WI38 (cell line): ENCODE measurements around the gene CRYBB2.

Source experiments
- H3K4me3 ChIP-seq: 2 replicates; pipeline ENCODE4 v1.5.1; 2011; ENCODE audit warnings: low read depth, mild to moderate bottlenecking, control low read depth, low read length
- TF ChIP-seq, protein P1 (sequence below): IDR thresholded peaks from 2 replicates; pipeline ENCODE4 v1.5.1; 2012; ENCODE audit warnings: low read depth, mild to moderate bottlenecking, control low read depth, low read length

The CRYBB2 gene

DNA sequence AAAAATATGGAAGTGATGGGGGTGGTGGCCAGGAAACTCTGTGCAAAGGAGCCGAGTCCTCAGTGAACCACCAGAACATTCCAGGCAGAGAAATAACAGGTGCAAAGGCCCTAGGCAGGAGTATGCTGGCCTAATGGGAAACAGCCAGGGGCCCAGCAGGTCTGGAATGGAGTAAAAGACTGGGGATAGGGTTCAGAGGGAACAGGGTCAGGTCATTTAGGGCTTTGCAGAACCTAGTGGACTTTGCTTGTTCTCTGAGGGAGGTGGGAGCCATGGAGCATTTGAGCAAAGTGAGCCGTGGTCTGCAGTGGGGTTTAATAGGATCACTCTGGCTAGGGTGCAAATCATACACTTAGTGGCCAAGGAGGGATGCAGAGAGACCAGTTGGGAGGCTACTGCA, 11.1 kb upstream of the CRYBB2 start:
- no peak overlapping the region for H3K4me3 ChIP-seq
- TF ChIP-seq, protein P1, sequence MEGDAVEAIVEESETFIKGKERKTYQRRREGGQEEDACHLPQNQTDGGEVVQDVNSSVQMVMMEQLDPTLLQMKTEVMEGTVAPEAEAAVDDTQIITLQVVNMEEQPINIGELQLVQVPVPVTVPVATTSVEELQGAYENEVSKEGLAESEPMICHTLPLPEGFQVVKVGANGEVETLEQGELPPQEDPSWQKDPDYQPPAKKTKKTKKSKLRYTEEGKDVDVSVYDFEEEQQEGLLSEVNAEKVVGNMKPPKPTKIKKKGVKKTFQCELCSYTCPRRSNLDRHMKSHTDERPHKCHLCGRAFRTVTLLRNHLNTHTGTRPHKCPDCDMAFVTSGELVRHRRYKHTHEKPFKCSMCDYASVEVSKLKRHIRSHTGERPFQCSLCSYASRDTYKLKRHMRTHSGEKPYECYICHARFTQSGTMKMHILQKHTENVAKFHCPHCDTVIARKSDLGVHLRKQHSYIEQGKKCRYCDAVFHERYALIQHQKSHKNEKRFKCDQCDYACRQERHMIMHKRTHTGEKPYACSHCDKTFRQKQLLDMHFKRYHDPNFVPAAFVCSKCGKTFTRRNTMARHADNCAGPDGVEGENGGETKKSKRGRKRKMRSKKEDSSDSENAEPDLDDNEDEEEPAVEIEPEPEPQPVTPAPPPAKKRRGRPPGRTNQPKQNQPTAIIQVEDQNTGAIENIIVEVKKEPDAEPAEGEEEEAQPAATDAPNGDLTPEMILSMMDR: no peak

DNA sequence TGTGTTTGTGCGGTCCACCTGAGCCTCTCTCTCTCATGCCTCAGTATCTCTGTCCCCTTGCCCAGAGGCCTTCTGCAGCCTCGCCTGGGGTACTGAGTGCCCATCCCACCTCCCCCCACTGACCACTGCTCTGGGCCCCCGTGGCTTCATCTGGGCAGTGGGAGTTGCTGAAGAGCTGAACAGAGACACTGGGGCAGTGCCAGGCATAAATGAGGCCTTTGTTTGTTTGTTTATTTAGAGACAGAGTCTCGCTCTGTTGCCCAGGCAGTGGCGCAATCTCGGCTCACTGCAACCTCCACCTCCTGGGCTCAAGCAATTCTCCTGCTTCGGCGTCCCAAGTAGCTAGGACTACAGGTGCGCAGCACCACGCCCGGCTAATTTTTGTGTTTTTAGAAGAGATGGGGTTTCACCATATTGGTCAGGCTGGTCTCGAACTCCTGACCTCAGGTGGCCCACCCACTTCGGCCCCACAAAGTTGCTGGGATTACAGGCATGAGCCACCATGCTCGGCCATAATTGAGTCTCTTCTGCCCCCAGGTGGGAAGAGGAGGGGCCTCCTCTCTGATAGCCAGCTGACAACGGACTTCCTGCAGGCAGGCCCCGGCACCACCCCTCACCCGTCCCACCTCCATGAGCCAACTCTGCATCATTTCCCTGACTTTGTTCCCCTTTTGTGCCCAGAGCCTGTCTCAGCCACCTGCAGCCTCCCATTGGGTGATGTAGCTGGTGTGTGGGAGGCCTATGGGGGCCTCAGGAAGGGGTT, 10.5 kb upstream of the CRYBB2 start:
- no peak overlapping the region for H3K4me3 ChIP-seq
- TF ChIP-seq, protein P1: no peak

GRCh38 chr22:25210793-25211192, 8.6 kb upstream of the CRYBB2 start:
- H3K4me3 ChIP-seq: no peak overlapping the region
- TF ChIP-seq, protein P1: no peak

GRCh38 chr22:25212337-25212736, 7.1 kb upstream of the CRYBB2 start:
- TF ChIP-seq, protein P1: no peak
- no peak overlapping the region for H3K4me3 ChIP-seq

GRCh38 chr22:25213221-25213620, 6.2 kb upstream of the CRYBB2 start:
- H3K4me3 ChIP-seq: no peak overlapping the region
- TF ChIP-seq, protein P1: no peak

DNA sequence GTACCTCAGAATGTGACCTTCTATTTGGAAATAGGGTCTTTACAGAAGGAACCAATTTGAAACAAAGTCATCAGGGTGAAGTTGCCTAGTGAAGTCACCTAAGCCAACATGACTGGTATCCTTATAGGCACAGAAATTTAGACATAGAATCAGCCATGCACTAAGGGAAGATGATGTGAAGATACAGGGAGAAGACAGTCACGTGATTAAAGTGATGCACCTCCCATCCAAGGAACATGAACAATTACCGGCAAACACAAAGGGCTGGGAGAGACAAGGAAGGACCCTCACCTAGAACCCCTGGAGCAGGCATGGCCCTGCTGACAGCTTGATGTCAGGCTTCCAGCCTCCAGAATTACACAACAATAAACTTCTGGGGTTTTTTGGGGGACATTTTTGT, 3.2 kb upstream of the CRYBB2 start:
- TF ChIP-seq, protein P1: no peak
- no peak overlapping the region for H3K4me3 ChIP-seq

DNA sequence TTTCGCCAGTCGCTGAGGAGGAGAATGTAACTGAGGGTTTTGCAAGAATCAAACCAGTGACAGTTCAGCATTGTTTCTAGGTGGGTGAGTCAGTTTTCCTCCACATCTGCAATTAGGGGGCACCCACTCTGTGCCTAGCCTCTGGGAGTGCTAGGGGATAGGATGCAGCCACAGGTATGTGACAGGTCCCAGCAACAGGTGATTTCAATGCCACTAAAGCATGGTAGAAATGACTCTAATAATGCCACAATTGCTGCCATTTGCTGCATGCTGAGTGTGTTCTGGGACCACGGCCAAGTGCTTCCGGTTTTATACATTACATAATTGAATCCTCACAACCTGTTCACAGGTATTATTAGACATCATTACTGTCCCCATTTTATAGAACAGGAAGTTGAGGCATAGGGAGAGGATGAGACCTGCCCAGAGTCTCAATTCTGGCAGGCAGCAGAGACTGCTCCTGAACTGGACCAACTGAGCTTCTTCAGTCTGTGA, 556 bp downstream of the CRYBB2 start:
- H3K4me3 ChIP-seq: no peak overlapping the region
- TF ChIP-seq, protein P1: no peak
